HepG2 (cell line): ENCODE data around the gene RNF17. TPM values are rescaled to one million over a fixed set of nuclear protein-coding genes. Genes with fewer than 3 reads are reported as not detected.

Experiments
- ATAC-seq: fragments of 200-7000 bp; cut with Tn5 transposase; 3 replicates; pipeline ENCODE4 v1.9.1; 2020; ENCODE audit warnings: mild to moderate bottlenecking, moderate library complexity
- BruUV-seq: library from RNA; stranded (reverse); fragments of 400-500 nt; replicated peaks from 2 replicates; lab custom pipeline; 2021; lab: Mats Ljungman, UMichigan
- CTCF ChIA-PET: fragments of 300-600 bp; formaldehyde crosslinking; extraction: SDS; loops from one replicate; lab custom pipeline; 2021; ENCODE audit warnings: low total read pairs, inconsistent platforms, low intra/inter-chr PET ratio; lab: Yijun Ruan, JAX
- POLR2A ChIA-PET: fragments of 350-600 bp; sonication (Branson Sonifier 250); formaldehyde crosslinking; loops from one replicate; lab custom pipeline; 2020; ENCODE audit warnings: antibody characterized with exemption, inconsistent platforms; lab: Yijun Ruan, JAX
- DNase-seq: peaks from one replicate; pipeline ENCODE4 v3.0.0-alpha.2; 2015; ENCODE audit warnings: low spot score
- FAIRE-seq: peaks from 3 replicates; lab custom pipeline; 2011; peaks lifted over from hg19 to GRCh38; lab: Jason Lieb, UNC
- H2AFZ ChIP-seq: one replicate; pipeline ENCODE4 v1.6.1; 2011; ENCODE audit warnings: low read length, inconsistent platforms
- H3K27ac ChIP-seq: fragments of 300-600 bp; 3 replicates; pipeline ENCODE4 v1.8.0; 2011; ENCODE audit warnings: mixed run types, mild to moderate bottlenecking, mixed read lengths, low read length, inconsistent platforms; ENCODE audit not compliant: insufficient read depth; ENCODE audit errors: extremely low read length
- H3K27me3 ChIP-seq, 2 experiments: fragments of 200-600 bp in 1 of 2; 2 replicates in 1 of 2; 3 replicates in 1 of 2; pipeline versions ENCODE4 v1.6.0 to v1.8.0; 2011; ENCODE audit warnings: low read length in 2 of 2, mild to moderate bottlenecking in 2 of 2, moderate library complexity in 2 of 2, inconsistent platforms in 1 of 2; ENCODE audit not compliant: insufficient read depth in 2 of 2, control insufficient read depth in 1 of 2
- H3K36me3 ChIP-seq, 2 experiments: fragments of 200-600 bp in 1 of 2; replicated peaks in 1 of 2; 2 replicates in 1 of 2; 3 replicates in 1 of 2; pipeline versions ENCODE4 v1.5.1 to v1.8.0; 2011; ENCODE audit warnings: low read length in 2 of 2, inconsistent platforms in 1 of 2; ENCODE audit not compliant: insufficient read depth in 2 of 2, control insufficient read depth in 1 of 2
- H3K4me1 ChIP-seq: 2 replicates; pipeline ENCODE4 v1.5.1; 2012; ENCODE audit warnings: low read length, inconsistent platforms; ENCODE audit not compliant: insufficient read depth
- H3K4me2 ChIP-seq: 2 replicates; pipeline ENCODE4 v1.6.0; 2011; ENCODE audit warnings: low read depth, low read length, inconsistent platforms
- H3K4me3 ChIP-seq, 3 experiments: fragments of 200-600 bp in 1 of 3; sonication (generic), shearing (Covaris generic) in 1 of 3; replicated peaks in 1 of 3; 2 replicates each; pipeline ENCODE4 v1.5.1; 2011 to 2016; ENCODE audit warnings: low read length in 3 of 3, inconsistent platforms in 2 of 3, low read depth in 2 of 3, mild to moderate bottlenecking in 2 of 3, control low read depth in 1 of 3, mixed read lengths in 1 of 3; ENCODE audit not compliant: insufficient read depth in 1 of 3
- H3K79me2 ChIP-seq: one replicate; pipeline ENCODE4 v1.6.1; 2011; ENCODE audit warnings: low read length, inconsistent platforms; ENCODE audit not compliant: insufficient read depth
- H3K9ac ChIP-seq: 2 replicates; pipeline ENCODE4 v1.6.0; 2011; ENCODE audit warnings: mild to moderate bottlenecking, low read depth, low read length, inconsistent platforms; ENCODE audit not compliant: insufficient read depth
- H3K9me3 ChIP-seq: 2 replicates; pipeline ENCODE4 v1.5.1; 2012; ENCODE audit warnings: mild to moderate bottlenecking, low read length
- H4K20me1 ChIP-seq: 2 replicates; pipeline ENCODE4 v1.6.0; 2011; ENCODE audit warnings: inconsistent platforms, mild to moderate bottlenecking, low read length, moderate library complexity; ENCODE audit not compliant: insufficient read depth
- BRF2 ChIP-seq: sonication (generic); formaldehyde crosslinking; IDR thresholded peaks from 2 replicates; pipeline ENCODE4 v1.8.1; 2022; ENCODE audit warnings: mild to moderate bottlenecking, missing genetic modification reagents
- FOXA1 ChIP-seq, 2 experiments: fragments of 450-650 bp in 1 of 2; sonication (generic) in 1 of 2; formaldehyde crosslinking in 1 of 2; IDR thresholded peaks; 2 replicates each; pipeline versions ENCODE4 v1.4.0 to v1.6.1; 2016 to 2020; ENCODE audit warnings: missing genetic modification reagents in 1 of 2
- FOXJ3 ChIP-seq: sonication (generic); formaldehyde crosslinking; IDR thresholded peaks from 2 replicates; pipeline ENCODE4 v1.4.0; 2020; ENCODE audit warnings: missing genetic modification reagents, mild to moderate bottlenecking, borderline replicate concordance
- GMEB2 ChIP-seq: IDR thresholded peaks from 2 replicates; pipeline ENCODE4 v1.6.1; 2016; ENCODE audit warnings: missing biosample characterization, missing genetic modification reagents, low read depth
- HNRNPK ChIP-seq: fragments of 200-400 bp; formaldehyde crosslinking; IDR thresholded peaks from 2 replicates; pipeline ENCODE4 v1.6.1; 2018; ENCODE audit warnings: low read length, low read depth, moderate library complexity, mild to moderate bottlenecking; ENCODE audit not compliant: poor library complexity, severe bottlenecking
- IRF2 ChIP-seq: IDR thresholded peaks from 2 replicates; pipeline ENCODE4 v1.6.1; 2018; ENCODE audit warnings: missing genetic modification reagents, missing compliant biosample characterization
- JUN ChIP-seq: sonication (generic); formaldehyde crosslinking; IDR thresholded peaks from 2 replicates; pipeline ENCODE4 v1.4.0; 2020; ENCODE audit warnings: mild to moderate bottlenecking, missing genetic modification reagents
- JUND ChIP-seq: sonication (generic); formaldehyde crosslinking; IDR thresholded peaks from 2 replicates; pipeline ENCODE4 v1.8.0; 2022; ENCODE audit warnings: mild to moderate bottlenecking, missing genetic modification reagents
- PREB ChIP-seq: sonication (generic); formaldehyde crosslinking; IDR thresholded peaks from 2 replicates; pipeline ENCODE4 v1.4.0; 2020; ENCODE audit warnings: missing genetic modification reagents
- RBAK ChIP-seq: sonication (generic); formaldehyde crosslinking; IDR thresholded peaks from 2 replicates; pipeline ENCODE4 v1.5.1; 2020; ENCODE audit warnings: mild to moderate bottlenecking, missing genetic modification reagents
- SMAD3 ChIP-seq: sonication (generic); formaldehyde crosslinking; IDR thresholded peaks from 2 replicates; pipeline ENCODE4 v1.4.0; 2020; ENCODE audit warnings: missing genetic modification reagents
- SP1 ChIP-seq, 2 experiments: fragments of 450-650 bp in 1 of 2; sonication (generic) in 1 of 2; formaldehyde crosslinking in 1 of 2; IDR thresholded peaks; 2 replicates each; pipeline versions ENCODE4 v1.4.0 to v1.6.1; 2016 to 2020; ENCODE audit warnings: missing genetic modification reagents in 1 of 2
- WIZ ChIP-seq: sonication (generic); formaldehyde crosslinking; IDR thresholded peaks from 2 replicates; pipeline ENCODE4 v1.5.1; 2020; ENCODE audit warnings: mild to moderate bottlenecking, missing genetic modification reagents
- ZNF142 ChIP-seq: sonication (generic); formaldehyde crosslinking; IDR thresholded peaks from 2 replicates; pipeline ENCODE4 v1.4.0; 2020; ENCODE audit warnings: missing genetic modification reagents
- ZNF563 ChIP-seq: sonication (generic); formaldehyde crosslinking; IDR thresholded peaks from 2 replicates; pipeline ENCODE4 v1.8.0; 2022; ENCODE audit warnings: mild to moderate bottlenecking, moderate library complexity, missing genetic modification reagents
- ZNF598 ChIP-seq: sonication (generic); formaldehyde crosslinking; IDR thresholded peaks from 2 replicates; pipeline ENCODE4 v1.5.1; 2020; ENCODE audit warnings: mild to moderate bottlenecking, missing genetic modification reagents, borderline replicate concordance
- WGBS: methylation state at CpG from one replicate; pipeline ENCODE4 v1.1.6; 2017; ENCODE audit warnings: low lambda C conversion rate; 5-methylcytosine and 5-hydroxymethylcytosine counted together
- in situ Hi-C: cut with HindIII; loops from 2 replicates; pipeline ENCODE4 v1.10.0; 2017; ENCODE audit warnings: low pct_unique_long_range_greater_than_20kb; ENCODE audit not compliant: extremely low pct_ligation_motif_present
- intact Hi-C: fragments of 100-400 bp; cut with micrococcal nuclease; formaldehyde crosslinking; loops from one replicate; pipeline ENCODE4 v1.10.0; 2022; ENCODE audit not compliant: unreplicated experiment
- polyA plus RNA-seq, 8 experiments: library from polyadenylated mRNA; depleted of rRNA in 3 of 8; stranded (reverse) in 7 of 8; unstranded in 1 of 8; fragments of >200 nt; fragmentation: Illumina TruSeq in 4 of 8; extraction: Trizol in 4 of 8; gene quantifications; 2 replicates each; pipeline versions ENCODE4 v1.2.1 to v1.2.3, GENCODE V29; 2011 to 2016; ENCODE audit warnings: low read depth in 4 of 8, missing spikeins in 1 of 8, mixed read lengths in 1 of 8; ENCODE audit not compliant: insufficient read depth in 1 of 8
- total RNA-seq, 5 experiments: library from RNA; depleted of rRNA; stranded (reverse); fragments of >200 nt; fragmentation: Illumina TruSeq; extraction: Trizol; gene quantifications; 2 replicates each; pipeline ENCODE4 v1.2.3, GENCODE V29; 2016; ENCODE audit warnings: low read depth in 1 of 5

RNF17 gene
- total and polyA plus RNA-seq, 2 of the 13 experiments (the other 11 are each of a cell fraction or from before 2014, with no cell fraction given): not detected

- no peak overlapping the region for H3K27ac ChIP-seq
- no peaks in the 10 kb centered on the region for H3K4me1 ChIP-seq
- no peak for FAIRE-seq
- in situ Hi-C loops (no loop called here), intact Hi-C loops (no loop called here)
- no peak overlapping the region for H3K4me3 ChIP-seq
- no peaks in the 10 kb centered on the region for H4K20me1 ChIP-seq
- WGBS: 18% methylated on average over 6 of the region's 6 CpGs
- H3K27me3 ChIP-seq: peaks cover 0 to 2% of the 10 kb centered on the region in 2 experiments; a peak in 2 of 5 replicates
- no peak overlapping the region for H2AFZ ChIP-seq
- peak; percentile 34; the same call in 1 of the 3 replicates for ATAC-seq
- no peak overlapping the region for H3K4me2 ChIP-seq
- no peaks in the 10 kb centered on the region for H3K79me2 ChIP-seq
- no peaks in the 10 kb centered on the region for H3K9me3 ChIP-seq
- ChIA-PET CTCF (no interaction called here), POLR2A (no interaction called here)
- no peak overlapping the region for H3K9ac ChIP-seq
- H3K36me3 ChIP-seq: no peaks in the 10 kb centered on the region
- BruUV-seq: no TSS peak
- DNase-seq: no peak
- TF ChIP-seq BRF2 (CRISPR knock-in tag) (no peak), ZNF563 (CRISPR knock-in tag) (no peak), JUND (CRISPR knock-in tag) (no peak), ZNF598 (CRISPR knock-in tag) (no peak), PREB (CRISPR knock-in tag) (no peak), GMEB2 (CRISPR knock-in tag) (no peak), WIZ (CRISPR knock-in tag) (no peak), HNRNPK (no peak), SMAD3 (CRISPR knock-in tag) (no peak), IRF2 (no peak), RBAK (CRISPR knock-in tag) (no peak), FOXA1 (IDR thresholded peaks at IDR 0.05) (no peak), FOXA1 (CRISPR knock-in tag; IDR thresholded peaks at IDR 0.05) (no peak), FOXJ3 (no peak), SP1 (IDR thresholded peaks at IDR 0.05) (no peak), SP1 (CRISPR knock-in tag; IDR thresholded peaks at IDR 0.05) (no peak), ZNF142 (no peak), JUN (no peak)
Observed at GRCh38 chr13:24737042-24737441, 26.9 kb upstream of the RNF17 start.
